Measurements from ENCODE around the gene GPR42.

- no peak for TF ChIP-seq EP300 (IDR thresholded peaks at IDR 0.05)
- no peak for TF ChIP-seq CTCF (IDR thresholded peaks at IDR 0.05)
Measured at GRCh38 chr19:35404879-35405622, 34.2 kb downstream of the GPR42 start.

Data from ovary (tissue), 3 donors.